ENCODE results near the gene TK1.
"Not testable (repeated sequence)": the region's sequence is repeated elsewhere in the genome, so short reads cannot be mapped to it uniquely, and the experiment has no call there.

TK1 gene

DNA sequence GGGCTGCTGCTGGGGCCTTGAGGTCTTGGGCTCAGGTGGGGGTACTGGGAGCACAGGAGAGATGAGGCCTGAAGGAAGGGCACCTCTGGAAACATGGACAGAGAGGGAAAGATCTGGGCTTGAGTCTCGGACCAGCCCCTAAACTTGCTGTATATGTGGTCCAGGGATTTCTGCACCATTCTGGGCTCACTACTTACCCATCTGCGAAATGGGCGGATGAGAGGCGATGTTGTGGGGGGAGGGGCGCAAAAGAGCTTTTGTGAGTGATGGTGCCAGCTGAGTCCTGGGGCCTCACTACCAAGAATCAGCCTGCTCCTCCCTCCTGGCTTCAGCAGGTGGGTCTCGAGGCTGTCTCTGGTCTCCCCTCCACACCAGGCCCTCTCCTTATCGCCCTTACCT is 40.4 kb downstream of the TK1 start:
- H3K4me3 ChIP-seq (ENCODE audit: extremely low read depth, insufficient read depth, low read length, poor library complexity, severe bottlenecking): no peak overlapping the region
- no peak overlapping the region for H3K27ac ChIP-seq (ENCODE audit: low read depth, low read length, severe bottlenecking)
- no peaks in the 10 kb centered on the region for H3K36me3 ChIP-seq (ENCODE audit: control insufficient read depth, insufficient read depth, low read length)
- WGBS, 2 experiments (ENCODE audit: insufficient coverage in 2 of 2): 87 to 88% methylated on average over 3 to 5 of the region's 7 CpGs
- peaks cover 13% of the 10 kb centered on the region for H3K4me1 ChIP-seq (ENCODE audit: control insufficient read depth, insufficient read depth, low read length, poor library complexity, severe bottlenecking)
- no peaks in the 10 kb centered on the region for H3K9me3 ChIP-seq (ENCODE audit: control insufficient read depth, low read length)

DNA sequence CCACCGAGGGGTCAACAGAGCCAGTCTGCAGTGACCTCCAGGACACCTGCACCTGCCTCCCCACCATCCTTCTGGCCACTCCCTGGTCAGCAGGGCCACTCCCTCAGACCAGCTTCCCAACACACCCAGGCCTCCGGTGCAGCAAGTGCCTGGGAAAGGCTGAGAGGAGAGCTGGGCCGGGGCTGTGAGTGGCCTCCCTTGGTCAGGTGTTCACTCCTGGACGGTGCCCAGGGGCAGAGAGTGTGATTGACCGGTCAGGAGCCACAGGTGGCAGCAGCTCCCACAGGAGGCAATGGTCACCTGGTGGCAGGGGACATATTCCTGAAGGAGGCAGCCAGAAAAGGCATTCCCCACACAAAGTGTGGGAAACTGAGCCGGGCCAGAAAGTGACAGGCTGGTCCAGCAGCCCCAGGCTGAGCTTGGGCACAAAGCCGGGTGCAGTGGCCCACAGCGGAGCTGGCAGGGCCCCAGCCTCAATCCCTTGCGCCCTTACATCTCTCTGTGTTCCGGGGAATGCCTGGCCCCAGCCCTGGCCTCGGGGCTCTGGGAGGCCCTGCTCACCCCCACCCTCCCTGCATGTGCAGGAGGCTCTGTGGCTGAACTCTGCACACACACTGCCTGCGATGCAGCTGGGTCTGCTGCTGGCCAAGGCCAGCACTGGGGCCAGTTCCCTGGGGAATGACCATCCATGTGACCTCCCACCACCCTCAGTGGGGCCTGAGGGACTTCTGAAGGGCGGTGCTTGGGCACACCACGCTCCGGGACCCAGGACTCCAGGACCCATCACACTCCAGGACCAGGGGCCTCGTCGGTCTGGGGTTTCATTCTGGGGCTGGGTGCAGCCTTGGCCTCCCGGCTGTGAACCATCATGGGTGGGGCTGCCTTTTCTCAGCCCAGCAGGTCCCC is 41.9 kb downstream of the TK1 start:
- H3K27ac ChIP-seq (ENCODE audit: low read depth, low read length, severe bottlenecking): no peak overlapping the region
- no peaks in the 10 kb centered on the region for H3K36me3 ChIP-seq (ENCODE audit: control insufficient read depth, insufficient read depth, low read length)
- H3K4me1 ChIP-seq (ENCODE audit: control insufficient read depth, insufficient read depth, low read length, poor library complexity, severe bottlenecking): peaks cover 5% of the 10 kb centered on the region
- 93 to 94% methylated on average over 17 of the region's 18 CpGs for WGBS, 2 experiments (ENCODE audit: insufficient coverage in 2 of 2)
- H3K9me3 ChIP-seq (ENCODE audit: control insufficient read depth, low read length): no peaks in the 10 kb centered on the region
- H3K4me3 ChIP-seq (ENCODE audit: extremely low read depth, insufficient read depth, low read length, poor library complexity, severe bottlenecking): no peak overlapping the region

DNA sequence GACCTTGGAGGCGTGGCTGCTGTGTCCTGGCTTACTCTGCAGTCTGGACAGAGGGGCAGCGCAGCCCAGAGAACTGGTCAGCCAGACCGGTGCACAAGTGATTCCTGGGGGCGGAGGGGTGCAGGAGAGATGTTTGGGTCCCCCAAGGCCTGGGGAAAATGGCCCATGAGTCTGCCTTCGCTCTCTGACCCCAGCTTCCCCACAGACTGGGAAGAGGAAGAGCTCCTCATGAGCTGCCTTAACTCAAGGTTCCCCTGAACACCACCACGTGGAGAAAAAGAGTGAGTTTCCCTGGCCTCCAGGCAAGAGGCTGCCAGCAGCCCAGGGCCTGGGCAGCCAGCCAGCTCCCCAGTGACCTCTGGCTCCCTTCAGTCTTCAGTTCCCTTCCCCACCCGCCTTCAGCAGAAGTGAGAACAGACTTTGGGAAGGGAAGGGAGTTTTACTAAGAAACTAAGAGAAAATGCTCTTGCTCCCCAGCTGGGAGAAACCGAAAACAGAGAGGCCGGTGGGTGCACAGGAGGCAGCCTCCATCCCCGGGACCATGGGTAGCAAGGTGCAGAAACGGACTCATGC is 42.6 kb downstream of the TK1 start:
- H3K4me1 ChIP-seq (ENCODE audit: control insufficient read depth, insufficient read depth, low read length, poor library complexity, severe bottlenecking): peaks cover 5% of the 10 kb centered on the region
- 90 to 91% methylated on average over 7 to 10 of the region's 11 CpGs for WGBS, 2 experiments (ENCODE audit: insufficient coverage in 2 of 2)
- no peaks in the 10 kb centered on the region for H3K36me3 ChIP-seq (ENCODE audit: control insufficient read depth, insufficient read depth, low read length)
- no peak overlapping the region for H3K27ac ChIP-seq (ENCODE audit: low read depth, low read length, severe bottlenecking)
- no peaks in the 10 kb centered on the region for H3K9me3 ChIP-seq (ENCODE audit: control insufficient read depth, low read length)
- H3K4me3 ChIP-seq (ENCODE audit: extremely low read depth, insufficient read depth, low read length, poor library complexity, severe bottlenecking): no peak overlapping the region

DNA sequence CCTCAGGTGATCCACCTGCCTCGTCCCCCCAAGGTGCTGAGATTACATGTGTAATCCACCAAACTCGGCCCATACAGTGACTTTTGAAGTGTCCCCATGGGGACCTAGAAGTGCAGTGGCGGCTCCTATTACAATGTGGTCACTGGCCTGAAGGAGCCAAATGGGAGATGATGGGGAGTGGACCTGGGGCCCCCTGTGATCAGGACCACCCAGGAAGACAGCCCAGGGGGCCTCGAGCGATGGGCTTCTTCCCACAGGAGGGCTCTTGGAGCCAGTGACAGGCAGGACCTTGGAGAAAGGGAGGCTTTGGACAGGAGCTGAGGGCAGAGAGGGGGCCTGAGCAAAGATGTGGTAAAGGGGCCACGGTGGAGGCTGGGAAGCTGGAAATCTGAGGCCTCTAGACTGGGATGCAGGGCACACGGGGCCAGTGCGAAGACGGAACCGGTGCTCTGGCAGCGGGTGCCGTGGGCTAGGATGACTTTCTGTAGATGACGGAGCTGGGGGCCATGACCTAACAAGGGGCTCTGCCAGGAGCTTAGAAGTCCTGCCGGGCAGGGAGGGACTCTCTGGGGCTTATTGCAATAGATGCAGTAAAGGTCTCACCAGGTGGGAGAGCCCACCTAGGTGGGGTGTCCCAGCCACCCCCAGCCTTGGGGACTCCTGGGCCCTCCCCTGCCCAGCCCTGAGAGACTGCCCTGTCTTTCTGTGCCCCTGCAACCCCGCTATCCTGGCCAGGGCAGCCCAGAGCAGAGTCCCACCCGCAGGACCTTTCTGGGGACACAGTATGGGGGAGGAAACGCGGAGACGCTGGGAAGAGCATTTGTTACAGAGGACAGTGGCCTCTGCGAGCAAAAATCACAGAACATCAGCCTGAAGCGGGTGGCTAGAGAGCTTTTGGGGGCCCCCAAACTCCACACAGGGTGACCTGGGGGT is 43.4 kb downstream of the TK1 start:
- no peak overlapping the region for H3K27ac ChIP-seq (ENCODE audit: low read depth, low read length, severe bottlenecking)
- no peaks in the 10 kb centered on the region for H3K9me3 ChIP-seq (ENCODE audit: control insufficient read depth, low read length)
- peaks cover 5% of the 10 kb centered on the region for H3K4me1 ChIP-seq (ENCODE audit: control insufficient read depth, insufficient read depth, low read length, poor library complexity, severe bottlenecking)
- H3K4me3 ChIP-seq (ENCODE audit: extremely low read depth, insufficient read depth, low read length, poor library complexity, severe bottlenecking): no peak overlapping the region
- no peaks in the 10 kb centered on the region for H3K36me3 ChIP-seq (ENCODE audit: control insufficient read depth, insufficient read depth, low read length)
- 89 to 96% methylated on average over 20 to 21 of the region's 21 CpGs for WGBS, 2 experiments (ENCODE audit: insufficient coverage in 2 of 2)

DNA sequence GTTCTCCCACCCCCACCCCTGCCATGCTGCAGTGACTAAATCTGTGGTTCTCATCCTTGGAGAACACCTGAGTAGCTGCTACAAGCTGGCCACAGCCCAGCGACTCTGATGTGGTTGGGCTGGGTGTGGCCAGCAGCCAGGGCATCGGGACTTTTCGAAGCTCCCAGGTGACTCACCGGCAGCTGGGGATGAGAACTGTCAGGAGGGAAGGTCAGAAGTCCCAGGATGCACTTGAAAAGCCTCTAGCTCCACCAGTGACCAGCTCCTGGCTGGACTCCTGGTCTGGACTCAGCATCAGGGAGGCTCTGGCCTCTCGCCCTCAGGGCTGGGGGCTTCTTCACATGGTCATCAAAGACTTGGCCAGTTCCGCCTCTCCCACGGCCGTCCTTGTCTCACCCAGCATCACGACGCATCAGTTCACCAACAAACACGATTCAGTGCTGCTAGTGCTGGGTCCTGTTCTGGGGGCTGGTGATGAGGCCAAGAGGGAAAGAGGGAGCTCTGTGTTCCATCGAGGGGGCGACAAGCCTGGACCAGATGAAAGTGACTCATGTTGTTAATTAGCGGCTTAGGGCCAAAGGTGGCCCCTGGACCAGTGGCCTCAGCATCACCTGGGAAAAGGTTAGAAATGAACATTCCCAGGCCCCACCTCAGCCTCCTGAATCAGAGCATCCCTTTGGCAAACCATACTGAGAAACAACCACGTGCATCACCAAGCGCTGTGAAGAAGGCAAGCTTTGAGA is 44.6 kb downstream of the TK1 start:
- Histone ChIP-seq H3K9me3 (ENCODE audit: control insufficient read depth, low read length) (no peaks in the 10 kb centered on the region), H3K4me1 (ENCODE audit: control insufficient read depth, insufficient read depth, low read length, poor library complexity, severe bottlenecking) (peaks cover 5% of the 10 kb centered on the region), H3K27ac (ENCODE audit: low read depth, low read length, severe bottlenecking) (no peak overlapping the region), H3K36me3 (ENCODE audit: control insufficient read depth, insufficient read depth, low read length) (no peaks in the 10 kb centered on the region), H3K4me3 (ENCODE audit: extremely low read depth, insufficient read depth, low read length, poor library complexity, severe bottlenecking) (no peak overlapping the region)
- 92 to 94% methylated on average over 14 of the region's 16 CpGs for WGBS, 2 experiments (ENCODE audit: insufficient coverage in 2 of 2)

DNA sequence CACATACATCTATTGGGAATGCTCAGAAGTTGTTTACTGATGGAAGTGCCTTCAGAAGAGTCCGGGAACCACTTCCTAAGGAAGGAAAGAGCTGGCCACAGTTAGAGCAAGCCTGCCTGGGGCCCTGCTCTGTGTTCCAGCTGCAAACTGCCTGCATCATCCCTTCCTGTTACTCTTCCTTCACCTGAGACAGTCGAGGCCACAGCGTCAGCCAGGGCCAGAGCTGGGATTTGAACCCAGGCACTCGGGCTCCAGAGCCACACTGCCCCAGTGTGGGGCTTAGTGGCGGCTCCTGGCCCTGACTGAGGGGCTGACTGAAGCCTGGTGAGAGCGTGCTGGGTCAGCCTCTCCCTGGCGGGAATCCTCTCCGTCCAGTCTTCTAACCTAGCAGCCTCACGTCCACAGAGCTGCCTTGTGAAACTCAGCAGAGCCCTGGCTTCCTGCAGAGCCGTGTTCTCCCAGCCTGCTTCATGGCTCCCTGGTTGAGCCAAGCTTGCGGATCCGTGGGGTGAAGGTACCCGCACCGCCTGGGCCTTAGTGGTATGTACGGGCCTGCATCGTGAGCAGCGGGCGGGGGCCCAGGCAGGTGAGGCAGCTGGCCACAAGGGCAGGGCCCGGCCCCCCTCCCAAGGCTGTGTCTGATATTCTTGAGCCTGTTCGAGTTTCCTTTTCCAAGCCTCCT is 45.3 kb downstream of the TK1 start:
- H3K4me3 ChIP-seq (ENCODE audit: extremely low read depth, insufficient read depth, low read length, poor library complexity, severe bottlenecking): no peak overlapping the region
- 91 to 96% methylated on average over 12 to 18 of the region's 20 CpGs for WGBS, 2 experiments (ENCODE audit: insufficient coverage in 2 of 2)
- no peaks in the 10 kb centered on the region for H3K9me3 ChIP-seq (ENCODE audit: control insufficient read depth, low read length)
- peaks cover 5% of the 10 kb centered on the region for H3K4me1 ChIP-seq (ENCODE audit: control insufficient read depth, insufficient read depth, low read length, poor library complexity, severe bottlenecking)
- H3K27ac ChIP-seq (ENCODE audit: low read depth, low read length, severe bottlenecking): no peak overlapping the region
- H3K36me3 ChIP-seq (ENCODE audit: control insufficient read depth, insufficient read depth, low read length): no peaks in the 10 kb centered on the region

DNA sequence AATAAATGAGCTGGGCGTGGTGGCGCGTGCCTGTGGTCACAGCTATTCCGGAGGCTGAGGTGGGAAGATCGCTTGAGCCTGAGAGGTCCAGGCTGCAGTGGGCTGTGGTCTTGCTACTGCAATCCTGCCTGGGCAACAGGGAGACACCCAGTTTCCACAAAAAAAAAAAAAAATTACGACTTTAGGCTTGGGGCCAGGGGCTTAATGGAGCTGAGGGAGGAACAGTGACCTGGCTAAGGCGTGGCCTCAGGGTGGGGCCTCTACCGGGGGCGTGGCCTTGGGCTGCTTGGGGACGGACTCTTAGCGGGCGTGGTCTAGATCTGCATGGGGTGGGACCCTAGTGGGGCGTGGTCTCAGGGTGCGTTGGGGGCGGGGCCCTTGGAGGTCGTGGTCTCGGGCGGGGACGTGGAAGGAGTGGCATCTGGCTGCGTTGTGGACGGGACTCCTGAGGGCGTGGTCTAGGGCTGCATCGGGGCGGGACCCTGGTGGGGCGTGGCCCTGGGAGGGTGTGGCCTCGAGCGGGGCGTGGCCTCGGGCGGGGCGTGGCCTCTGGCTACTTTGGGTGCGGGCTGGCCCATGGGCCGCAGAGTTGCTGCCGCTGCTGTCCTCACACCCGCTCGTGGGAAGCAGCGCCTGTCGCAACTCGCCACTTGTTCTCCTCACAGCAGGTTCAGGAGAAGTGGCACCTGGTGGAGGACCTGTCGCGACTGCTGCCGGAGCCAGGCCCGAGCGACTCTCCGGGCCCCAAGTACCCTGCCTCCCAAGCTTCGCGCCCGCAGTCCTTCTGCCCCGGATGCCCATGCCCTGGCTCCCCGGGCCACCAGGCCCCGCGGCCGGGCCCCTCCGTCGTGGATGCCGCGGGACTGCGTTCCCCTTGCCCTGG is 46.4 kb downstream of the TK1 start:
- H3K27ac ChIP-seq (ENCODE audit: low read depth, low read length, severe bottlenecking): no peak overlapping the region
- H3K4me1 ChIP-seq (ENCODE audit: control insufficient read depth, insufficient read depth, low read length, poor library complexity, severe bottlenecking): peaks cover 5% of the 10 kb centered on the region
- H3K36me3 ChIP-seq (ENCODE audit: control insufficient read depth, insufficient read depth, low read length): no peaks in the 10 kb centered on the region
- H3K4me3 ChIP-seq (ENCODE audit: extremely low read depth, insufficient read depth, low read length, poor library complexity, severe bottlenecking): no peak overlapping the region
- H3K9me3 ChIP-seq (ENCODE audit: control insufficient read depth, low read length): no peaks in the 10 kb centered on the region
- WGBS, 2 experiments (ENCODE audit: insufficient coverage in 2 of 2): 50 to 52% methylated on average over 50 to 53 of the region's 58 CpGs

DNA sequence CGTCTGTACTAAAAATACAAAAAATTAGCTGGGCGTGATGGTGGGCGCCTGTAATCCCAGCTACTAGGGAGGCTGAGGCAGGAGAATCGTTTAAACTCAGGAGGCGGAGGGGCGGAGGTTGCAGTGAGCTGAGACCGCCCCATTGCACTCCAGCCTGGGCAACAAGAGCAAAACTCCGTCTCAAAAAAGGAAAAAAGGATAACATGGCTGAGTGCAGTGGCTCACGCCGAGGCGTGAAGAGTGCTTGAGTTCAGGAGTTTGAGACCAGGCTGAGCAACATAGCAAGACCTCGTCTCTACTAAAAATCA is 47.0 kb downstream of the TK1 start:
- H3K36me3 ChIP-seq (ENCODE audit: control insufficient read depth, insufficient read depth, low read length); H3K4me1 ChIP-seq (ENCODE audit: control insufficient read depth, insufficient read depth, low read length, poor library complexity, severe bottlenecking); H3K9me3 ChIP-seq (ENCODE audit: control insufficient read depth, low read length); H3K27ac ChIP-seq (ENCODE audit: low read depth, low read length, severe bottlenecking); H3K4me3 ChIP-seq (ENCODE audit: extremely low read depth, insufficient read depth, low read length, poor library complexity, severe bottlenecking): not testable (repeated sequence)
- WGBS, 2 experiments (ENCODE audit: insufficient coverage in 2 of 2): 92 to 93% methylated on average over 12 of the region's 12 CpGs

DNA sequence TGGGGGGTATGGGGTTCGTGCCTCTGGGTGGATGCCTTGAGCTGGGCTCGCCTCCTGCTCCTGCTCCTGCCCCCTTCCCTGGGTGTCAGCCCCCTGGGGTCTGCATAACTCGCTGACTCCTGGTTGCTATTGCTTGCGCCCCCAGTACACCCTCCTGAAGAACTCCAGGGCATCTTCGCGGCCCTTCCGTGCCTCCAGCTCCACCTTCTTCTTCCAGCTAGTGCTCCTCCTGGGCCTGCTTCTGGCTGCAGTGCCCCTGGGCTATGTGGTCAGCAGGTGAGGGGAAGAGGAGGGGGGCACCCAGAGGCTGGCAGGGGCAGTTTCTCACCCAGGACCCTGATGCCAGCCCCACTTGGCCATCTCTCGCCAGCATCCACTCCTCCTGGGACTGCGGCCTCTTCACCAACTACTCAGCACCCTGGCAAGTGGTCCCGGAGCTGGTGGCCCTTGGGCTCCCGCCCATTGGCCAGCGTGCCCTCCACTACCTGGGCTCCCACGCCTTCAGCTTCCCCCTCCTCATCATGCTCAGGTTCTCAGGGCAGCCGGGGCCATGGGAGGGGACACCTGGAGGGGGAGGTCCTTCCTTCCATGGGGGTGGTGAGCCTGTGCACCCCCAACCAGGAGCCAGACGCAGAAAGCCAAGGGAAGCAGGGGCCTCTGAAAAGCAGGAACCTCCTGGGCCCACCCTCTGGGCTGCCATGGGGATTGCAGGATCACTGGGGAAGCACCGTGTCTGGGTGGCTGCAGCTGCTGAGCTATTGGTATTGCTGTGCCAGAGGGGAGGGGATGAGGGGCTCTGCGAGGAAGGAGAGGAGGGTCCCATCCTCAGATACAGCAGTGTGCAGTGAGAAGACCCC is 48.4 kb downstream of the TK1 start:
- Histone ChIP-seq H3K4me3 (ENCODE audit: extremely low read depth, insufficient read depth, low read length, poor library complexity, severe bottlenecking) (no peak overlapping the region), H3K27ac (ENCODE audit: low read depth, low read length, severe bottlenecking) (no peak overlapping the region), H3K36me3 (ENCODE audit: control insufficient read depth, insufficient read depth, low read length) (no peaks in the 10 kb centered on the region), H3K4me1 (ENCODE audit: control insufficient read depth, insufficient read depth, low read length, poor library complexity, severe bottlenecking) (peaks cover 5% of the 10 kb centered on the region), H3K9me3 (ENCODE audit: control insufficient read depth, low read length) (no peaks in the 10 kb centered on the region)
- WGBS, 2 experiments (ENCODE audit: insufficient coverage in 2 of 2): 83 to 87% methylated on average over 6 to 12 of the region's 17 CpGs
